SK-N-SH treated with all-trans-retinoic acid at 6 μM for 48 hours (cell line): Measurements from ENCODE around the gene ASB2.

ENCODE experiments used
- ATAC-seq: fragments of 200-7000 bp; cut with Tn5 transposase; 3 replicates; pipeline ENCODE4 v1.9.1; 2020; ENCODE audit warnings: mild to moderate bottlenecking, moderate library complexity
- ARNTL ChIP-seq: fragments of 450-650 bp; formaldehyde crosslinking; IDR thresholded peaks from 2 replicates; pipeline ENCODE4 v1.5.0; 2020; ENCODE audit warnings: low read depth, mild to moderate bottlenecking, moderate library complexity, borderline replicate concordance
- BACH2 ChIP-seq: fragments of 250-450 bp; sonication (Bioruptor Pico); IDR thresholded peaks from 2 replicates; pipeline ENCODE4 v1.9.0; 2021; ENCODE audit warnings: mild to moderate bottlenecking, borderline replicate concordance
- CREB5 ChIP-seq: fragments of 250-450 bp; sonication (Bioruptor Pico); IDR thresholded peaks from 2 replicates; pipeline ENCODE4 v1.5.1; 2020; ENCODE audit warnings: low read depth, mild to moderate bottlenecking, moderate library complexity
- CSRNP3 ChIP-seq: fragments of 250-450 bp; sonication (Bioruptor Pico); IDR thresholded peaks from 2 replicates; pipeline ENCODE4 v1.5.1; 2021; ENCODE audit warnings: mild to moderate bottlenecking, moderate library complexity
- ESRRG ChIP-seq: fragments of 250-450 bp; sonication (Bioruptor Pico); IDR thresholded peaks from 2 replicates; pipeline ENCODE4 v1.6.1; 2021; ENCODE audit warnings: mild to moderate bottlenecking
- GLIS3 ChIP-seq: fragments of 250-450 bp; sonication (Bioruptor Pico); IDR thresholded peaks from 2 replicates; pipeline ENCODE4 v1.5.0; 2020; ENCODE audit warnings: mild to moderate bottlenecking, moderate library complexity
- ISL1 ChIP-seq: fragments of 250-450 bp; sonication (Bioruptor Pico); IDR thresholded peaks from 2 replicates; pipeline ENCODE4 v2.1.2; 2022; ENCODE audit warnings: mild to moderate bottlenecking, moderate library complexity
- POU6F1 ChIP-seq: fragments of 250-450 bp; sonication (Bioruptor Pico); IDR thresholded peaks from 2 replicates; pipeline ENCODE4 v1.8.0; 2021; ENCODE audit warnings: low read depth, mild to moderate bottlenecking, moderate library complexity, borderline replicate concordance
- PPARA ChIP-seq: fragments of 250-450 bp; sonication (Bioruptor Pico); IDR thresholded peaks from 2 replicates; pipeline ENCODE4 v1.5.0; 2020; ENCODE audit warnings: mild to moderate bottlenecking, borderline replicate concordance
- RARB ChIP-seq: fragments of 250-450 bp; sonication (Bioruptor Pico); IDR thresholded peaks from 2 replicates; pipeline ENCODE4 v1.8.0; 2021; ENCODE audit warnings: mild to moderate bottlenecking, moderate library complexity
- SNAI2 ChIP-seq: fragments of 250-450 bp; sonication (Bioruptor Pico); IDR thresholded peaks from 2 replicates; pipeline ENCODE4 v1.5.0; 2020; ENCODE audit warnings: mild to moderate bottlenecking, moderate library complexity
- TOX ChIP-seq: fragments of 250-450 bp; sonication (Bioruptor Pico); IDR thresholded peaks from 2 replicates; pipeline ENCODE4 v1.8.0; 2021; ENCODE audit warnings: mild to moderate bottlenecking, moderate library complexity, borderline replicate concordance
- TSHZ2 ChIP-seq: fragments of 250-450 bp; sonication (Bioruptor Pico); IDR thresholded peaks from 2 replicates; pipeline ENCODE4 v1.5.0; 2020; ENCODE audit warnings: mild to moderate bottlenecking, moderate library complexity
- ZC3H10 ChIP-seq: fragments of 250-450 bp; sonication (Bioruptor Pico); IDR thresholded peaks from 2 replicates; pipeline ENCODE4 v1.5.1; 2021; ENCODE audit warnings: mild to moderate bottlenecking, moderate library complexity
- ZFP3 ChIP-seq: fragments of 250-450 bp; sonication (Bioruptor Pico); IDR thresholded peaks from 2 replicates; pipeline ENCODE4 v1.5.0; 2020; ENCODE audit warnings: mild to moderate bottlenecking, moderate library complexity
- ZFP30 ChIP-seq: fragments of 450-650 bp; formaldehyde crosslinking; IDR thresholded peaks from 2 replicates; pipeline ENCODE4 v1.5.0; 2022; ENCODE audit warnings: mild to moderate bottlenecking, moderate library complexity
- ZNF565 ChIP-seq: fragments of 450-650 bp; formaldehyde crosslinking; conservative IDR thresholded peaks from 2 replicates; pipeline ENCODE4 v1.5.0; 2020; ENCODE audit warnings: low read depth, mild to moderate bottlenecking, moderate library complexity
- ZNF70 ChIP-seq: fragments of 450-650 bp; formaldehyde crosslinking; IDR thresholded peaks from 2 replicates; pipeline ENCODE4 v1.5.0; 2020; ENCODE audit warnings: mild to moderate bottlenecking, moderate library complexity
- ZNF8 ChIP-seq: fragments of 450-650 bp; formaldehyde crosslinking; IDR thresholded peaks from 2 replicates; pipeline ENCODE4 v1.5.0; 2020; ENCODE audit warnings: mild to moderate bottlenecking, moderate library complexity

Gene ASB2

GRCh38 chr14:93971635-93972027 lies 4.7 kb downstream of the ASB2 start:
- ATAC-seq = no peak
- TF ChIP-seq ESRRG (CRISPR knock-in tag) (no peak), ZNF70 (CRISPR knock-in tag) (no peak), ZFP30 (CRISPR knock-in tag) (no peak), TSHZ2 (CRISPR knock-in tag) (no peak), ISL1 (no peak), ZC3H10 (no peak), ZFP3 (no peak), ARNTL (no peak), PPARA (no peak), CSRNP3 (CRISPR knock-in tag) (no peak)

GRCh38 chr14:93970965-93971634 lies 5.3 kb downstream of the ASB2 start:
- no peak for ATAC-seq

GRCh38 chr14:93970585-93970964 lies 5.8 kb downstream of the ASB2 start:
- peak; percentile 82 for ATAC-seq
- TF ChIP-seq POU6F1 = no peak
- no peak for TF ChIP-seq ZNF8 (CRISPR knock-in tag)
- no peak for TF ChIP-seq ZNF565 (CRISPR knock-in tag)
- no peak for TF ChIP-seq RARB (CRISPR knock-in tag)
- TF ChIP-seq SNAI2 = no peak
- TF ChIP-seq ZFP3 = no peak
- no peak for TF ChIP-seq TOX (CRISPR knock-in tag)
- TF ChIP-seq GLIS3 = no peak
- TF ChIP-seq ZC3H10 = no peak
- no peak for TF ChIP-seq CREB5 (CRISPR knock-in tag)
- TF ChIP-seq ESRRG (CRISPR knock-in tag) = no peak
- no peak for TF ChIP-seq ISL1
- TF ChIP-seq TSHZ2 (CRISPR knock-in tag) = no peak

More at GRCh38 chr14:93970965-93971634, 5.3 kb downstream of the ASB2 start:
- TF ChIP-seq BACH2 (CRISPR knock-in tag) (no peak), GLIS3 (no peak), PPARA (no peak), ARNTL (no peak), ZFP30 (CRISPR knock-in tag) (no peak), CREB5 (CRISPR knock-in tag) (no peak), CSRNP3 (CRISPR knock-in tag) (no peak), ZC3H10 (no peak)
